Measurements from ENCODE around the gene CRY1. TPM values are rescaled to one million over a fixed set of nuclear protein-coding genes. Genes with fewer than 3 reads are reported as not detected.

The CRY1 gene
- 13.6 TPM for polyA plus RNA-seq (2013, experiment 1 of 2)
- polyA plus RNA-seq (2013, experiment 2 of 2): 13.8 TPM

- Histone ChIP-seq H2BK12ac (ENCODE audit: low read length in 2 of 2) (peak within 1 kb of the TSS in 1 of 2 experiments; percentile 23), H3K9ac (ENCODE audit: low read length) (peak within 1 kb of the TSS; percentile 98), H2AFZ (ENCODE audit: low read depth, low read length) (peak within 1 kb of the TSS; percentile 96), H3K36me3 (ENCODE audit: control insufficient read depth in 1 of 2, insufficient read depth in 2 of 2, low read depth in 1 of 2, low read length in 2 of 2) (no peaks in the 10 kb centered on the region), H2BK15ac (ENCODE audit: low read depth, poor library complexity, severe bottlenecking) (peak within 1 kb of the TSS; percentile 99), H3K9me3 (ENCODE audit: control insufficient read depth, low read length) (no peaks in the 10 kb centered on the region), H3K27ac (ENCODE audit: low read length, poor library complexity, severe bottlenecking) (peak within 1 kb of the TSS; percentile 94), H4K8ac (ENCODE audit: low read length) (peak within 1 kb of the TSS; percentile 99), H3K23ac (ENCODE audit: low read length in 2 of 2) (peak within 1 kb of the TSS in 1 of 2 experiments; percentile 91), H3K4ac (ENCODE audit: low read depth in 1 of 2, low read length in 2 of 2) (peak within 1 kb of the TSS in 1 of 2 experiments; percentile 74), H2BK120ac (ENCODE audit: low read depth, low read length) (no peak within 1 kb of the TSS), H2AK5ac (ENCODE audit: low read length, severe bottlenecking) (peak within 1 kb of the TSS; percentile 46), H3K18ac (ENCODE audit: low read depth in 1 of 2, low read length in 2 of 2) (peak within 1 kb of the TSS; percentile 52 to 86), H3K4me1 (ENCODE audit: control insufficient read depth, insufficient read depth, low read depth, low read length) (peaks cover 5% of the 10 kb centered on the region), H3K4me2 (ENCODE audit: low read length, poor library complexity, severe bottlenecking) (peak within 1 kb of the TSS; percentile 99), H3K14ac (ENCODE audit: low read length in 2 of 2) (no peak within 1 kb of the TSS), H2BK5ac (ENCODE audit: low read depth, low read length, poor library complexity, severe bottlenecking) (peak within 1 kb of the TSS; percentile 84), H4K91ac (ENCODE audit: low read length) (peak within 1 kb of the TSS; percentile 83), H3K27me3 (ENCODE audit: control insufficient read depth in 1 of 2, insufficient read depth in 1 of 2, low read length in 2 of 2) (no peaks in the 10 kb centered on the region), H3K79me1 (replicated peaks; ENCODE audit: low read length, poor library complexity, severe bottlenecking) (peaks cover 7% of the 10 kb centered on the region), H3K4me3 (ENCODE audit: insufficient read depth in 1 of 2, low read depth in 1 of 2, low read length in 2 of 2) (peak within 1 kb of the TSS; percentile 77 to 91)
- under 1% methylated on average over 70 of the region's 74 CpGs for WGBS
- DNase-seq: peak; percentile 97
Observed at GRCh38 chr12:107093417-107094182, at the start of gene CRY1. CRY1 (minus strand) TSS chr12:107093549; CDS start chr12:107092961, 588 bp downstream.

GRCh38 chr12:107139787-107140186 is 46.4 kb upstream of the CRY1 start:
- H3K27me3 ChIP-seq (ENCODE audit: control insufficient read depth in 1 of 2, insufficient read depth in 1 of 2, low read length in 2 of 2): peaks cover 0 to 6% of the 10 kb centered on the region in 2 experiments
- H3K36me3 ChIP-seq (ENCODE audit: control insufficient read depth in 1 of 2, insufficient read depth in 2 of 2, low read depth in 1 of 2, low read length in 2 of 2): no peaks in the 10 kb centered on the region
- no peak overlapping the region for H4K8ac ChIP-seq (ENCODE audit: low read length)
- no peak overlapping the region for H3K4me3 ChIP-seq (ENCODE audit: insufficient read depth in 1 of 2, low read depth in 1 of 2, low read length in 2 of 2)
- H3K4ac ChIP-seq (ENCODE audit: low read depth in 1 of 2, low read length in 2 of 2): no peak overlapping the region
- H3K23ac ChIP-seq (ENCODE audit: low read length in 2 of 2): no peak overlapping the region
- no peak overlapping the region for H2AFZ ChIP-seq (ENCODE audit: low read depth, low read length)
- H2AK5ac ChIP-seq (ENCODE audit: low read length, severe bottlenecking): no peak overlapping the region
- H3K9me3 ChIP-seq (ENCODE audit: control insufficient read depth, low read length): no peaks in the 10 kb centered on the region
- no peak overlapping the region for H3K9ac ChIP-seq (ENCODE audit: low read length)
- H2BK5ac ChIP-seq (ENCODE audit: low read depth, low read length, poor library complexity, severe bottlenecking): no peak overlapping the region
- H3K27ac ChIP-seq (ENCODE audit: low read length, poor library complexity, severe bottlenecking): no peak overlapping the region
- H3K14ac ChIP-seq (ENCODE audit: low read length in 2 of 2): no peak overlapping the region
- no peak overlapping the region for H2BK12ac ChIP-seq (ENCODE audit: low read length in 2 of 2)
- DNase-seq: no peak
- no peaks in the 10 kb centered on the region for H3K4me1 ChIP-seq (ENCODE audit: control insufficient read depth, insufficient read depth, low read depth, low read length)
- no peaks in the 10 kb centered on the region for H3K79me1 ChIP-seq (replicated peaks; ENCODE audit: low read length, poor library complexity, severe bottlenecking)
- no peak overlapping the region for H4K91ac ChIP-seq (ENCODE audit: low read length)
- no peak overlapping the region for H3K18ac ChIP-seq (ENCODE audit: low read depth in 1 of 2, low read length in 2 of 2)
- H2BK15ac ChIP-seq (ENCODE audit: low read depth, poor library complexity, severe bottlenecking): no peak overlapping the region
- H2BK120ac ChIP-seq (ENCODE audit: low read depth, low read length): no peak overlapping the region
- H3K4me2 ChIP-seq (ENCODE audit: low read length, poor library complexity, severe bottlenecking): no peak overlapping the region
- WGBS: 35% methylated on average over 1 of the region's 1 CpG

GRCh38 chr12:107138990-107139389 is 45.6 kb upstream of the CRY1 start:
- H3K4me3 ChIP-seq (ENCODE audit: insufficient read depth in 1 of 2, low read depth in 1 of 2, low read length in 2 of 2): no peak overlapping the region
- no peak overlapping the region for H3K4me2 ChIP-seq (ENCODE audit: low read length, poor library complexity, severe bottlenecking)
- no peak overlapping the region for H2BK120ac ChIP-seq (ENCODE audit: low read depth, low read length)
- no peak overlapping the region for H4K8ac ChIP-seq (ENCODE audit: low read length)
- no peaks in the 10 kb centered on the region for H3K4me1 ChIP-seq (ENCODE audit: control insufficient read depth, insufficient read depth, low read depth, low read length)
- no peak overlapping the region for H2AK5ac ChIP-seq (ENCODE audit: low read length, severe bottlenecking)
- H3K9me3 ChIP-seq (ENCODE audit: control insufficient read depth, low read length): no peaks in the 10 kb centered on the region
- H3K27me3 ChIP-seq (ENCODE audit: control insufficient read depth in 1 of 2, insufficient read depth in 1 of 2, low read length in 2 of 2): peaks cover 0 to 6% of the 10 kb centered on the region in 2 experiments
- H3K9ac ChIP-seq (ENCODE audit: low read length): no peak overlapping the region
- no peak overlapping the region for H3K27ac ChIP-seq (ENCODE audit: low read length, poor library complexity, severe bottlenecking)
- WGBS: 70% methylated on average over 3 of the region's 3 CpGs
- no peak overlapping the region for H3K23ac ChIP-seq (ENCODE audit: low read length in 2 of 2)
- no peaks in the 10 kb centered on the region for H3K36me3 ChIP-seq (ENCODE audit: control insufficient read depth in 1 of 2, insufficient read depth in 2 of 2, low read depth in 1 of 2, low read length in 2 of 2)
- DNase-seq: no peak
- H2BK15ac ChIP-seq (ENCODE audit: low read depth, poor library complexity, severe bottlenecking): no peak overlapping the region
- no peak overlapping the region for H2BK12ac ChIP-seq (ENCODE audit: low read length in 2 of 2)
- H3K14ac ChIP-seq (ENCODE audit: low read length in 2 of 2): no peak overlapping the region
- H2AFZ ChIP-seq (ENCODE audit: low read depth, low read length): no peak overlapping the region
- H3K79me1 ChIP-seq (replicated peaks; ENCODE audit: low read length, poor library complexity, severe bottlenecking): no peaks in the 10 kb centered on the region
- no peak overlapping the region for H3K4ac ChIP-seq (ENCODE audit: low read depth in 1 of 2, low read length in 2 of 2)
- no peak overlapping the region for H2BK5ac ChIP-seq (ENCODE audit: low read depth, low read length, poor library complexity, severe bottlenecking)
- no peak overlapping the region for H3K18ac ChIP-seq (ENCODE audit: low read depth in 1 of 2, low read length in 2 of 2)
- H4K91ac ChIP-seq (ENCODE audit: low read length): no peak overlapping the region

GRCh38 chr12:107135177-107135576 is 41.8 kb upstream of the CRY1 start:
- Histone ChIP-seq H2AFZ (ENCODE audit: low read depth, low read length) (no peak overlapping the region), H3K18ac (ENCODE audit: low read depth in 1 of 2, low read length in 2 of 2) (no peak overlapping the region), H3K4me1 (ENCODE audit: control insufficient read depth, insufficient read depth, low read depth, low read length) (no peaks in the 10 kb centered on the region), H4K91ac (ENCODE audit: low read length) (no peak overlapping the region), H3K27me3 (ENCODE audit: control insufficient read depth in 1 of 2, insufficient read depth in 1 of 2, low read length in 2 of 2) (no peaks in the 10 kb centered on the region), H3K4ac (ENCODE audit: low read depth in 1 of 2, low read length in 2 of 2) (no peak overlapping the region), H2BK5ac (ENCODE audit: low read depth, low read length, poor library complexity, severe bottlenecking) (no peak overlapping the region), H4K8ac (ENCODE audit: low read length) (no peak overlapping the region), H3K4me3 (ENCODE audit: insufficient read depth in 1 of 2, low read depth in 1 of 2, low read length in 2 of 2) (no peak overlapping the region), H3K79me1 (replicated peaks; ENCODE audit: low read length, poor library complexity, severe bottlenecking) (no peaks in the 10 kb centered on the region), H3K27ac (ENCODE audit: low read length, poor library complexity, severe bottlenecking) (no peak overlapping the region), H3K4me2 (ENCODE audit: low read length, poor library complexity, severe bottlenecking) (no peak overlapping the region), H3K23ac (ENCODE audit: low read length in 2 of 2) (no peak overlapping the region), H2BK12ac (ENCODE audit: low read length in 2 of 2) (no peak overlapping the region), H3K36me3 (ENCODE audit: control insufficient read depth in 1 of 2, insufficient read depth in 2 of 2, low read depth in 1 of 2, low read length in 2 of 2) (no peaks in the 10 kb centered on the region), H2BK120ac (ENCODE audit: low read depth, low read length) (no peak overlapping the region), H3K14ac (ENCODE audit: low read length in 2 of 2) (no peak overlapping the region), H3K9ac (ENCODE audit: low read length) (no peak overlapping the region), H2BK15ac (ENCODE audit: low read depth, poor library complexity, severe bottlenecking) (no peak overlapping the region), H2AK5ac (ENCODE audit: low read length, severe bottlenecking) (no peak overlapping the region), H3K9me3 (ENCODE audit: control insufficient read depth, low read length) (no peaks in the 10 kb centered on the region)
- WGBS: 75% methylated on average over 1 of the region's 2 CpGs
- DNase-seq: no peak
